DND-41 (cell line): Measurements from ENCODE around the gene LEAP2.

Experiments
- ATAC-seq: fragments of 200-7000 bp; cut with Tn5 transposase; 3 replicates; pipeline ENCODE4 v1.9.1; 2021; ENCODE audit warnings: low read depth; ENCODE audit not compliant: insufficient read depth
- DNase-seq: peaks from one replicate; pipeline ENCODE4 v3.0.0-alpha.2; 2020
- H2AFZ ChIP-seq: 2 replicates; pipeline ENCODE4 v1.6.0; 2012; ENCODE audit warnings: low read depth, low read length
- H3K27ac ChIP-seq: 2 replicates; pipeline ENCODE4 v1.5.1; 2012; ENCODE audit warnings: low read length, inconsistent platforms
- H3K27me3 ChIP-seq: fragments of 200-600 bp; sonication (generic); 2 replicates; pipeline ENCODE4 v1.6.0; 2012; ENCODE audit warnings: low read length, mild to moderate bottlenecking, inconsistent platforms; ENCODE audit not compliant: insufficient read depth, poor library complexity
- H3K36me3 ChIP-seq: 2 replicates; pipeline ENCODE4 v1.5.1; 2012; ENCODE audit warnings: low read length, inconsistent platforms; ENCODE audit not compliant: insufficient read depth
- H3K4me1 ChIP-seq: 2 replicates; pipeline ENCODE4 v1.5.1; 2012; ENCODE audit warnings: mild to moderate bottlenecking, low read length; ENCODE audit not compliant: insufficient read depth
- H3K4me2 ChIP-seq: 2 replicates; pipeline ENCODE4 v1.6.0; 2012; ENCODE audit warnings: mild to moderate bottlenecking, moderate library complexity, low read length, inconsistent platforms; ENCODE audit not compliant: insufficient read depth
- H3K4me3 ChIP-seq, 2 experiments: fragments of 200-600 bp in 1 of 2; shearing (Covaris generic) in 1 of 2; 2 replicates each; pipeline ENCODE4 v1.5.1; 2012 to 2016; ENCODE audit warnings: inconsistent platforms in 2 of 2, low read length in 2 of 2, mild to moderate bottlenecking in 2 of 2, low read depth in 1 of 2, moderate library complexity in 1 of 2
- H3K79me2 ChIP-seq: 2 replicates; pipeline ENCODE4 v1.6.0; 2012; ENCODE audit warnings: low read length, inconsistent platforms; ENCODE audit not compliant: insufficient read depth
- H3K9ac ChIP-seq: 2 replicates; pipeline ENCODE4 v1.6.0; 2012; ENCODE audit warnings: low read depth, mild to moderate bottlenecking, inconsistent platforms, low read length, moderate library complexity
- H3K9me3 ChIP-seq: 2 replicates; pipeline ENCODE4 v1.5.1; 2012; ENCODE audit warnings: low read length, moderate library complexity, mild to moderate bottlenecking, inconsistent platforms; ENCODE audit not compliant: insufficient read depth, severe bottlenecking
- H4K20me1 ChIP-seq: 2 replicates; pipeline ENCODE4 v1.6.0; 2012; ENCODE audit warnings: low read length; ENCODE audit not compliant: insufficient read depth
- CTCF ChIP-seq: IDR thresholded peaks from 2 replicates; pipeline ENCODE4 v1.5.1; 2012; ENCODE audit warnings: borderline replicate concordance, low read length, moderate library complexity, mild to moderate bottlenecking; ENCODE audit not compliant: poor library complexity, severe bottlenecking; ENCODE audit errors: extremely low read depth
- EZH2 ChIP-seq: IDR thresholded peaks from 3 replicates; pipeline ENCODE4 v1.6.1; 2012; ENCODE audit warnings: borderline replicate concordance, low read depth, mild to moderate bottlenecking, moderate library complexity, low read length, inconsistent platforms; ENCODE audit not compliant: severe bottlenecking

Gene LEAP2

GRCh38 chr5:132831095-132831860 is 42.2 kb upstream of the LEAP2 start:
- Histone ChIP-seq H3K36me3 (no peaks in the 10 kb centered on the region; the same call in 1 of the 2 replicates), H3K27ac (no peak overlapping the region), H4K20me1 (no peaks in the 10 kb centered on the region), H3K4me1 (peaks cover 13% of the 10 kb centered on the region), H3K4me2 (no peak overlapping the region), H3K9ac (no peak overlapping the region), H3K27me3 (peaks cover 40% of the 10 kb centered on the region), H3K9me3 (no peaks in the 10 kb centered on the region), H3K4me3 (no peak overlapping the region; a peak in 1 of 4 replicates), H2AFZ (no peak overlapping the region), H3K79me2 (no peaks in the 10 kb centered on the region)
- ATAC-seq = no peak
- DNase-seq = no peak
- no peak for TF ChIP-seq CTCF

GRCh38 chr5:132832612-132833011 is 40.9 kb upstream of the LEAP2 start:
- H2AFZ ChIP-seq = no peak overlapping the region
- H3K9ac ChIP-seq = no peak overlapping the region
- no peaks in the 10 kb centered on the region; the same call in 1 of the 2 replicates for H3K36me3 ChIP-seq
- H3K79me2 ChIP-seq = no peaks in the 10 kb centered on the region
- no peaks in the 10 kb centered on the region for H3K9me3 ChIP-seq
- no peak for ATAC-seq
- no peak overlapping the region for H3K4me3 ChIP-seq
- peaks cover 36% of the 10 kb centered on the region for H3K27me3 ChIP-seq
- DNase-seq = no peak
- H3K27ac ChIP-seq = no peak overlapping the region
- no peaks in the 10 kb centered on the region for H4K20me1 ChIP-seq
- H3K4me1 ChIP-seq = peaks cover 13% of the 10 kb centered on the region
- no peak overlapping the region for H3K4me2 ChIP-seq
- no peak for TF ChIP-seq CTCF
- TF ChIP-seq EZH2 = no peak

- Histone ChIP-seq H3K36me3 (no peaks in the 10 kb centered on the region; the same call in 1 of the 2 replicates), H3K4me2 (no peak overlapping the region), H3K27me3 (peaks cover 22% of the 10 kb centered on the region), H4K20me1 (no peaks in the 10 kb centered on the region), H3K4me3 (no peak overlapping the region), H2AFZ (no peak overlapping the region), H3K4me1 (peaks cover 13% of the 10 kb centered on the region), H3K9ac (no peak overlapping the region), H3K79me2 (no peaks in the 10 kb centered on the region), H3K9me3 (no peaks in the 10 kb centered on the region), H3K27ac (no peak overlapping the region)
- no peak for DNase-seq
- ATAC-seq = no peak
- no peak for TF ChIP-seq EZH2
- TF ChIP-seq CTCF = no peak
These were observed 39.4 kb upstream of the LEAP2 start for GRCh38 chr5:132834057-132834456.
